ENCODE data around the gene TACR1. TPM values are rescaled to one million over a fixed set of nuclear protein-coding genes. Genes with fewer than 3 reads are reported as not detected.
A peak's percentile ranks its signal among the peaks of the same experiment; 100 is the strongest.
"Not testable (repeated sequence)": the region's sequence is repeated elsewhere in the genome, so short reads cannot be mapped to it uniquely, and the experiment has no call there.

TACR1 gene
- total RNA-seq, 1 experiment from 2014 or later: not detected

DNA sequence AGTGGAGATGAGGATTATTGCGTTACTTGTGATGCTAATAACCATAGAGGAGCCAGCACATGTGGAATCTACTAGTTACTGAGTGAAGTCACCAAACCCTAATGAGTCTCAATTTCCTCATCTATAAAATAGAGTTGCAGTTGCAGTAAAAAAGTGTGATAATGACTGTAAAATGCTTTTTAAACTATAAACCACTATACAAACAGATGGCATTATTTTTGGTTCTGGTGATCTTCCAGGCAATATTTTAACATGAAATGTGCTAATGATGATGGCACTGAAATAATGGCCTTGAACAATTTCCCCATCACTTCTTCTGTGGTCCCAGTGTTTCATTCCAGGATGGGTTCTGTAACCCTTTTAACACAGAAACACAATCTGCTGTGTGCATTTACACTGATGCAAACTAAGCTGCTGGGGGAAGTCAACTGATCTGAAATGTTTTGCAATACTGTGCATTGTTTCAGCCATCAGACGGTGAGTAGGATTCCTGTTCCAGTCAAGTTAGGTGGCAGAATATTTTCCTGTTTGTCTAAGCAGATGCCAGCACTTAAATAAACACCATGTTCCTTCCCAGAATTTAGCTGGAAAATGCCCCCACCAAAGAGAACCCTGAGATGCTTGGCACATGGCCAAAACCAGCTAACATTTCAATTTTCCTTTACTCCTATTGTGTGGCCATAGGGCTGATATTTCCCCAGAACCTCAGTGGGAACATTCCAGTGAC lies 52.6 kb downstream of the TACR1 start:
- Histone ChIP-seq H3K4me2 (peak overlapping the region; percentile 11; the same call in 1 of the 2 replicates), H3K9me2 (ENCODE audit: insufficient read depth) (no peaks in the 10 kb centered on the region), H2AFZ (no peak overlapping the region), H3K4me3 (no peak overlapping the region), H3K4me1 (replicated peaks; ENCODE audit: insufficient read depth) (peaks cover 38% of the 10 kb centered on the region), H3K9me3 (ENCODE audit: insufficient read depth, low read depth) (no peaks in the 10 kb centered on the region; the same call in none of the 2 replicates), H3K36me3 (ENCODE audit: low read depth) (no peaks in the 10 kb centered on the region), H3K27me3 (ENCODE audit: insufficient read depth, low read depth) (no peaks in the 10 kb centered on the region), H3K27ac (peak overlapping the region; percentile 29; the same call in 1 of the 2 replicates), H4K20me1 (ENCODE audit: insufficient read depth) (no peaks in the 10 kb centered on the region), H3F3A (ENCODE audit: insufficient read depth, low read depth) (peaks cover 34% of the 10 kb centered on the region; the same call in 1 of the 2 replicates), H3K79me2 (ENCODE audit: low read depth) (no peaks in the 10 kb centered on the region)
- CTCF ChIA-PET: interaction anchor here (0.6 kb wide), 1 partner anchor 182 kb away, joined by 4 read pairs; no protein-coding TSS in a partner anchor
- DNase-seq: peak in 1 of 2 experiments; percentile 72
- no TSS peak for BruUV-seq (replicated peaks)
- intact Hi-C loops (cut with micrococcal nuclease; ENCODE audit: unreplicated experiment): no loop called here
- TF ChIP-seq, protein P1, sequence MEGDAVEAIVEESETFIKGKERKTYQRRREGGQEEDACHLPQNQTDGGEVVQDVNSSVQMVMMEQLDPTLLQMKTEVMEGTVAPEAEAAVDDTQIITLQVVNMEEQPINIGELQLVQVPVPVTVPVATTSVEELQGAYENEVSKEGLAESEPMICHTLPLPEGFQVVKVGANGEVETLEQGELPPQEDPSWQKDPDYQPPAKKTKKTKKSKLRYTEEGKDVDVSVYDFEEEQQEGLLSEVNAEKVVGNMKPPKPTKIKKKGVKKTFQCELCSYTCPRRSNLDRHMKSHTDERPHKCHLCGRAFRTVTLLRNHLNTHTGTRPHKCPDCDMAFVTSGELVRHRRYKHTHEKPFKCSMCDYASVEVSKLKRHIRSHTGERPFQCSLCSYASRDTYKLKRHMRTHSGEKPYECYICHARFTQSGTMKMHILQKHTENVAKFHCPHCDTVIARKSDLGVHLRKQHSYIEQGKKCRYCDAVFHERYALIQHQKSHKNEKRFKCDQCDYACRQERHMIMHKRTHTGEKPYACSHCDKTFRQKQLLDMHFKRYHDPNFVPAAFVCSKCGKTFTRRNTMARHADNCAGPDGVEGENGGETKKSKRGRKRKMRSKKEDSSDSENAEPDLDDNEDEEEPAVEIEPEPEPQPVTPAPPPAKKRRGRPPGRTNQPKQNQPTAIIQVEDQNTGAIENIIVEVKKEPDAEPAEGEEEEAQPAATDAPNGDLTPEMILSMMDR (conservative IDR thresholded peaks at IDR 0.05): no peak
- TF ChIP-seq EZH2 (IDR thresholded peaks at IDR 0.05; ENCODE audit: low read depth): no peak
- POLR2A ChIA-PET (ENCODE audit: unreplicated experiment): no interaction called here

DNA sequence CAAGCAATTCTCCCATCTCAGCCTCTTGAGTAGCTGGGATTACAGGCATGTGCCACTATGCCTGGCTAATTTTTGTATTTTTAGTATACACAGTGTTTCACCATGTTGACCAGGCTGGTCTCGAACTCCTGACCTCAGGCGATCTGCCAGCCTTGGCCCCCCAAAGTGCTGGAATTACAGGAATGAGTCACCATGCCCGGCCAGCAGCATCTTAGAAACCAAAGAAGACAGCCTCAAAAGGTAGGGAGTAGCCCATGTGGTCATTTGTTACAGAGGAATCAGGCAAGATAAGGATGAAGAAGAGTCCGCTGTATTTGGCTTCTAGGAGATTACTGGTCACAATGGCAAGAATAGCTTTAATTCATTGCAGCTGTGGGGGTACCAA lies 53.1 kb downstream of the TACR1 start:
- Histone ChIP-seq H3K27ac (peak overlapping the region; percentile 29; the same call in 1 of the 2 replicates), H3F3A (ENCODE audit: insufficient read depth, low read depth) (peaks cover 39% of the 10 kb centered on the region; the same call in 1 of the 2 replicates), H3K4me1 (replicated peaks; ENCODE audit: insufficient read depth) (peaks cover 43% of the 10 kb centered on the region)
- H3K9me3 ChIP-seq (ENCODE audit: insufficient read depth, low read depth); H3K9me2 ChIP-seq (ENCODE audit: insufficient read depth); H3K27me3 ChIP-seq (ENCODE audit: insufficient read depth, low read depth); intact Hi-C loops (cut with micrococcal nuclease; ENCODE audit: unreplicated experiment); CTCF ChIA-PET; BruUV-seq (replicated peaks); H3K4me2 ChIP-seq; H4K20me1 ChIP-seq (ENCODE audit: insufficient read depth); DNase-seq; H3K36me3 ChIP-seq (ENCODE audit: low read depth); H2AFZ ChIP-seq; POLR2A ChIA-PET (ENCODE audit: unreplicated experiment); H3K4me3 ChIP-seq; H3K79me2 ChIP-seq (ENCODE audit: low read depth): not testable (repeated sequence)

DNA sequence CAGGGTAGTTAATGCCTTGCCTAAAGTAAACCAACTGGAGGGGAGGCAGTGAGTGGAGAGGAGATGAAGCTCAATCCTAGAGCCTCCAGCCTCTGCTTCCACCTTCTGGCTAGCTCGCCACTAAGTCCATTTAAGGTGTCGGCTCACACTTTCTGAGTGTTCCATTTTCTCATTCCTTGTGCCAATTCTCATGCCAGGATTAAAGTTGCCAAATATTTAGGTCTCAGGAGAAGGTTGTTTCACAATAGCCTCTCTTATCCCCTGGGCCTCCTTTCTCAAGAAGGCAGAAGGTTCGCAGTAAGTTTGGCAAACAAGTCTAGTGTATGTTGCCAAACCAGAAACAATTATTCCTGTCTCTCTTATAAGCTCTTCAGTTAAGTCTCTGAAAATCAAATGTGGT lies 57.2 kb downstream of the TACR1 start:
- Histone ChIP-seq H3K4me1 (replicated peaks; ENCODE audit: insufficient read depth) (peaks cover 40% of the 10 kb centered on the region), H3K27me3 (ENCODE audit: insufficient read depth, low read depth) (no peaks in the 10 kb centered on the region), H3K9me3 (ENCODE audit: insufficient read depth, low read depth) (no peaks in the 10 kb centered on the region), H4K20me1 (ENCODE audit: insufficient read depth) (no peaks in the 10 kb centered on the region), H3K9me2 (ENCODE audit: insufficient read depth) (no peaks in the 10 kb centered on the region), H3K4me2 (peak overlapping the region; percentile 46), H3K27ac (peak overlapping the region; percentile 39), H3K4me3 (no peak overlapping the region), H3K36me3 (ENCODE audit: low read depth) (no peaks in the 10 kb centered on the region), H3F3A (ENCODE audit: insufficient read depth, low read depth) (peaks cover 29% of the 10 kb centered on the region; the same call in 1 of the 2 replicates), H2AFZ (peak overlapping the region; percentile 19), H3K79me2 (ENCODE audit: low read depth) (no peaks in the 10 kb centered on the region)
- BruUV-seq (replicated peaks): no TSS peak
- TF ChIP-seq EZH2 (IDR thresholded peaks at IDR 0.05; ENCODE audit: low read depth): no peak
- TF ChIP-seq, protein P1 (conservative IDR thresholded peaks at IDR 0.05): no peak
- intact Hi-C loops (cut with micrococcal nuclease; ENCODE audit: unreplicated experiment): no loop called here
- POLR2A ChIA-PET (ENCODE audit: unreplicated experiment): no interaction called here
- peak in 1 of 2 experiments; percentile 89 for DNase-seq
- CTCF ChIA-PET: no interaction called here
